Measurements from ENCODE around the gene MYOM3.

The MYOM3 gene

GRCh38 chr1:24096009-24096738 lies 15.8 kb downstream of the MYOM3 start:
- no peak for DNase-seq (ENCODE audit: low read depth)

GRCh38 chr1:24095140-24095859 lies 16.6 kb downstream of the MYOM3 start:
- DNase-seq (ENCODE audit: low read depth): no peak

GRCh38 chr1:24094554-24094953 lies 17.4 kb downstream of the MYOM3 start:
- no peak for DNase-seq (ENCODE audit: low read depth)

GRCh38 chr1:24093732-24094131 lies 18.2 kb downstream of the MYOM3 start:
- DNase-seq (ENCODE audit: low read depth): no peak

- no peak for DNase-seq (ENCODE audit: low read depth)
Measured at GRCh38 chr1:24092979-24093378, 19.0 kb downstream of the MYOM3 start.

GRCh38 chr1:24091971-24092482 lies 19.9 kb downstream of the MYOM3 start:
- no peak for DNase-seq (ENCODE audit: low read depth)

- DNase-seq (ENCODE audit: low read depth): no peak
Measured at GRCh38 chr1:24090736-24091135, 21.2 kb downstream of the MYOM3 start.

GRCh38 chr1:24089743-24090555 lies 22.0 kb downstream of the MYOM3 start:
- no peak for DNase-seq (ENCODE audit: low read depth)

GRCh38 chr1:24089027-24089742 lies 22.8 kb downstream of the MYOM3 start:
- DNase-seq (ENCODE audit: low read depth): no peak

GRCh38 chr1:24086466-24086865 lies 25.5 kb downstream of the MYOM3 start:
- DNase-seq (ENCODE audit: low read depth): no peak

GRCh38 chr1:24085546-24085945 lies 26.4 kb downstream of the MYOM3 start:
- peak; percentile 41 for DNase-seq (ENCODE audit: low read depth)

GRCh38 chr1:24085007-24085406 lies 26.9 kb downstream of the MYOM3 start:
- DNase-seq (ENCODE audit: low read depth): no peak

- DNase-seq (ENCODE audit: low read depth): no peak
Measured at GRCh38 chr1:24084050-24084449, 27.9 kb downstream of the MYOM3 start.

GRCh38 chr1:24082372-24082771 lies 29.6 kb downstream of the MYOM3 start:
- DNase-seq (ENCODE audit: low read depth): no peak

- no peak for DNase-seq (ENCODE audit: low read depth)
Measured at GRCh38 chr1:24081190-24081589, 30.7 kb downstream of the MYOM3 start.

- DNase-seq (ENCODE audit: low read depth): no peak
Measured at GRCh38 chr1:24080131-24080530, 31.8 kb downstream of the MYOM3 start.

- no peak for DNase-seq (ENCODE audit: low read depth)
Measured at GRCh38 chr1:24077278-24077978, 34.5 kb downstream of the MYOM3 start.

GRCh38 chr1:24075946-24076345 lies 36.0 kb downstream of the MYOM3 start:
- no peak for DNase-seq (ENCODE audit: low read depth)

- no peak for DNase-seq (ENCODE audit: low read depth)
Measured at GRCh38 chr1:24075590-24075854, 36.4 kb downstream of the MYOM3 start.

GRCh38 chr1:24074817-24075589 lies 36.9 kb downstream of the MYOM3 start:
- no peak for DNase-seq (ENCODE audit: low read depth)

- no peak for DNase-seq (ENCODE audit: low read depth)
Measured at GRCh38 chr1:24074196-24074595, 37.7 kb downstream of the MYOM3 start.
